Measurements from ENCODE around the gene HLX.

Gene HLX

GRCh38 chr1:220927442-220927841 is 48.2 kb downstream of the HLX start:
- DNase-seq = no peak

- DNase-seq = no peak
Observed at GRCh38 chr1:220928320-220928719, 49.1 kb downstream of the HLX start.

- DNase-seq = no peak
Observed at GRCh38 chr1:220928725-220929300, 49.6 kb downstream of the HLX start.

GRCh38 chr1:220929304-220929703 is 50.1 kb downstream of the HLX start:
- DNase-seq = no peak
